NT2/D1 (cell line): ENCODE measurements around the gene GPR37L1.
"Not testable (repeated sequence)": the region's sequence is repeated elsewhere in the genome, so short reads cannot be mapped to it uniquely, and the experiment has no call there.

ENCODE experiments used
- SUZ12 ChIP-seq: IDR thresholded peaks from 2 replicates; pipeline ENCODE4 v1.6.1; 2011; ENCODE audit not compliant: insufficient read length, insufficient read depth; ENCODE audit errors: extremely low read depth
- YY1 ChIP-seq: IDR thresholded peaks from 2 replicates; pipeline ENCODE4 v1.6.1; 2011; ENCODE audit not compliant: insufficient read length, insufficient read depth
- ZNF274 ChIP-seq: IDR thresholded peaks from 2 replicates; pipeline ENCODE4 v1.6.1; 2011; ENCODE audit warnings: mild to moderate bottlenecking, low read depth, low read length

DNA sequence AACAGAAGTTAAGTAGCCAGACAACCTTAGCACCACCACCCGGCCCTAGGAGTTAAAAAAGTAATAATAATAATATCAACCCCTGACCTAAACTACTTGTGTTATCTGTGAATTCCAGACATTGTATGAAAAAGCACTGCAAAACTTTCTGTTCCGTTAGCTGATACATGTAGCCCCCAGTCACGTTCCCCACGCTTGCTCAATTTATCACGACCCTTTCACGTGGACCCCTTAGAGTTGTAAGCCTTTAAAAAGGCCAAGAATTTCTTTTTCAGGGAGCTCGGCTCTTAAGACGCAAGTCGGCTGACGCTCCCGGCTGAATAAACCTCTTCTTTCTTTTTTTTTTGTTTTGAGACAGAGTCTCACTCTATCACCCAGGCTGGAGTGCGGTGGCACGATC, 44.3 kb downstream of the GPR37L1 start:
- TF ChIP-seq SUZ12, ZNF274, YY1: not testable (repeated sequence)
